Thoracic aorta (tissue), 2 donors: ENCODE data around the gene MED14. TPM values are rescaled to one million over a fixed set of nuclear protein-coding genes. Genes with fewer than 3 reads are reported as not detected.

Experiments
- ATAC-seq: fragments of 150-250 bp; one replicate; pipeline ENCODE4 v1.8.0; 2017; ENCODE audit warnings: low read depth; ENCODE audit not compliant: insufficient number of reproducible peaks, low FRiP score
- DNase-seq: peaks from one replicate; pipeline ENCODE4 v3.0.0-alpha.2; 2020; ENCODE audit warnings: low spot score
- H3K27ac ChIP-seq, 2 donors: fragments of 200-600 bp; sonication (generic); 1 replicate in 1 of 2; 2 replicates in 1 of 2; pipeline ENCODE4 v1.5.1; 2016; ENCODE audit warnings: mild to moderate bottlenecking in 2 of 2, moderate library complexity in 2 of 2
- H3K27me3 ChIP-seq: fragments of 200-600 bp; sonication (generic); replicated peaks from 2 replicates; pipeline ENCODE4 v1.6.0; 2016; ENCODE audit warnings: mild to moderate bottlenecking; ENCODE audit not compliant: insufficient read depth
- H3K36me3 ChIP-seq: fragments of 200-600 bp; sonication (generic); one replicate; pipeline ENCODE4 v1.5.1; 2016
- H3K4me1 ChIP-seq, 2 donors: fragments of 200-600 bp; sonication (generic); 1 replicate in 1 of 2; 2 replicates in 1 of 2; pipeline versions ENCODE4 v1.5.1 to v1.6.0; 2016; ENCODE audit warnings: low read depth in 2 of 2, mild to moderate bottlenecking in 1 of 2; ENCODE audit not compliant: control insufficient read depth in 1 of 2
- H3K4me3 ChIP-seq: fragments of 200-600 bp; sonication (generic); 2 replicates; pipeline ENCODE4 v1.5.1; 2016; ENCODE audit warnings: mild to moderate bottlenecking
- H3K9me3 ChIP-seq: fragments of 200-600 bp; sonication (generic); 2 replicates; pipeline ENCODE4 v1.5.1; 2016
- total RNA-seq, 2 donors: library from RNA; depleted of rRNA; stranded (reverse); fragments of >200 nt; gene quantifications; one replicate each; pipeline versions ENCODE4 v1.1.0 to v1.2.3, GENCODE V29; 2016
- TF ChIP-seq, protein P1 (sequence below): fragments of 200-600 bp; sonication (generic); IDR thresholded peaks from one replicate; pipeline ENCODE4 v1.5.1; 2019; ENCODE audit warnings: antibody characterized with exemption

Gene MED14
- total RNA-seq, 2 donors from 2014 or later, result 25.7 to 94.1 TPM

DNA sequence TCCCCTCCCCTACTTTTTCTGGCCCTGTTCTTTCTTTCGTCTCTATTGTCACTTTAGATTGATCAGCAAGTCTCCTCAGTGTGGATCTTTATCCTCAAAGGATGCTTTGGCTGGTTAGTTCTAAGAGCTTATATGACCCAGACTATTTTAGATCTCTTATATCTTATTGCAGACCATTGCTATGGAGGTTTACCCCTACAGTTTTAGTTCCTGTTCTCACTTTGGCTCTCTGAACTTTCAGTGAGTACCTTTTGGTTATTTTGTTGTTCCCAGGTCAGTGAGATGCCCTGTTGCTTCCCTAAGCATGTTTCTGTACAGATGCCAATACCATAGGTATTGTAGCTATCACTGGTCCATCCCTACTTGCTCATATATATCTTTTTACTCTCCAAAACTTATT, 24.0 kb upstream of the MED14 start:
- Histone ChIP-seq H3K27ac (no peak overlapping the region), H3K4me1 (peaks cover 6 to 18% of the 10 kb centered on the region in 2 donors), H3K4me3 (no peak overlapping the region), H3K27me3 (no peaks in the 10 kb centered on the region), H3K9me3 (no peaks in the 10 kb centered on the region), H3K36me3 (no peaks in the 10 kb centered on the region)
- no peak for DNase-seq
- TF ChIP-seq, protein P1, sequence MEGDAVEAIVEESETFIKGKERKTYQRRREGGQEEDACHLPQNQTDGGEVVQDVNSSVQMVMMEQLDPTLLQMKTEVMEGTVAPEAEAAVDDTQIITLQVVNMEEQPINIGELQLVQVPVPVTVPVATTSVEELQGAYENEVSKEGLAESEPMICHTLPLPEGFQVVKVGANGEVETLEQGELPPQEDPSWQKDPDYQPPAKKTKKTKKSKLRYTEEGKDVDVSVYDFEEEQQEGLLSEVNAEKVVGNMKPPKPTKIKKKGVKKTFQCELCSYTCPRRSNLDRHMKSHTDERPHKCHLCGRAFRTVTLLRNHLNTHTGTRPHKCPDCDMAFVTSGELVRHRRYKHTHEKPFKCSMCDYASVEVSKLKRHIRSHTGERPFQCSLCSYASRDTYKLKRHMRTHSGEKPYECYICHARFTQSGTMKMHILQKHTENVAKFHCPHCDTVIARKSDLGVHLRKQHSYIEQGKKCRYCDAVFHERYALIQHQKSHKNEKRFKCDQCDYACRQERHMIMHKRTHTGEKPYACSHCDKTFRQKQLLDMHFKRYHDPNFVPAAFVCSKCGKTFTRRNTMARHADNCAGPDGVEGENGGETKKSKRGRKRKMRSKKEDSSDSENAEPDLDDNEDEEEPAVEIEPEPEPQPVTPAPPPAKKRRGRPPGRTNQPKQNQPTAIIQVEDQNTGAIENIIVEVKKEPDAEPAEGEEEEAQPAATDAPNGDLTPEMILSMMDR, result no peak
- ATAC-seq, result no peak

GRCh38 chrX:40757058-40757457, 21.7 kb upstream of the MED14 start:
- Histone ChIP-seq H3K27ac (no peak overlapping the region), H3K4me1 (peaks cover 6 to 18% of the 10 kb centered on the region in 2 donors), H3K36me3 (no peaks in the 10 kb centered on the region)

DNA sequence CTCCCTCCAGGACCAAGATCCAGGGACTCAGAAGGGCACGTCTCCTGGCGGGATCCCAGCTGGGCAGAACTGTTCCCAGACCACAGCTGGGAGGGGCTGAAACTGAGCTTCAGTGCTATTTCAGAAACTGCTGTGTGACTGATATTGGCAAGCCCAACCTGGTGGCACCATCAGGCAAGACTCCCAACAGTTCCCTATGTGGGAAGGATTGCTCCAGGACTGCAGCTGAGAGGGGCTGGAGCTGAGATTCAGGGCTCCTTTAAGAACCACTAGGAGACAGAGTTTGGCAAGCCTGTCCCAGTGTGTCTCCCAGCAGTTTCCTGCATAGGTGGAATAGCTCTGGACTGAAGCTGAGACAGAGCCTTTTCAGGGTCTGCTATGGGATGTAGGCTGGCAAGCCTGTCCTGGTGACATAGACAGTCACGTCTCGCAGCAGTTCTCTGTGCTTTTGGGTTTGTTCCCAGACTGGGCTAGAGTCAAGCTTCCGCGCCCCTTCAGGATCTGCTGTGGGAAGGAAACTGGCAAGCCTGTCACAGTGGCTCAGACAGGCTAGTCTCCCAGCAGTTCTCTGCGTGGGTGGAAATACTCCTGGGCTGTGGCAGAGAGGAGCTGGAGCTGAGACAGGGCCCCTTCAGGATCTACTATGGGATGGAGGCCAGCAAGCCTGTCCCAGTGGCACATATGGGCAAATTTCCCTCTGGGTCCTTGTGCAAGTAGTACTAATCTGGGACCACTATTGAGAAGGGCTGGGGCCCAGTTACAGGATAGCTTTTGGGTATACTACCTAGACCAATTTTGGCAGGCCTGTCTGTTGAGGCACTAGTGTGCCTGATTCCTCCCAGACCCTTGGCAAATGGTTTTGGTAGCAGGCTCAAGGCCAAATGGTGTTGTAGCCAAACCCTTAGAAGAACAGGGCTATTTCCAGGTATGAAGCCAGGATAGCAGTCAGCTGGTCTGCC, 20.2 kb upstream of the MED14 start:
- H3K9me3 ChIP-seq, result no peaks in the 10 kb centered on the region
- peak; percentile 34 for DNase-seq
- H3K27ac ChIP-seq, result peak overlapping the region; percentile 77 to 91
- H3K36me3 ChIP-seq, result no peaks in the 10 kb centered on the region
- TF ChIP-seq, protein P1, result no peak
- peaks cover 6 to 18% of the 10 kb centered on the region in 2 donors for H3K4me1 ChIP-seq
- H3K4me3 ChIP-seq, result peak overlapping the region; percentile 27
- no peaks in the 10 kb centered on the region for H3K27me3 ChIP-seq
- ATAC-seq, result peak; percentile 73

More at GRCh38 chrX:40757058-40757457, 21.7 kb upstream of the MED14 start:
- DNase-seq (no peak), ATAC-seq (no peak)
- TF ChIP-seq, protein P1, result no peak
- Histone ChIP-seq H3K4me3 (no peak overlapping the region), H3K27me3 (no peaks in the 10 kb centered on the region), H3K9me3 (no peaks in the 10 kb centered on the region)

- DNase-seq (no peak), ATAC-seq (no peak)
- no peaks in the 10 kb centered on the region for H3K36me3 ChIP-seq
- H3K27me3 ChIP-seq, result no peaks in the 10 kb centered on the region
- H3K4me1 ChIP-seq, result peaks cover 0 to 10% of the 10 kb centered on the region in 2 donors
- H3K4me3 ChIP-seq, result peak overlapping the region; percentile 47
- H3K9me3 ChIP-seq, result no peaks in the 10 kb centered on the region
- peak overlapping the region; percentile 47 to 50 for H3K27ac ChIP-seq
- TF ChIP-seq, protein P1, result no peak
These were observed 14.5 kb upstream of the MED14 start for GRCh38 chrX:40749681-40750494.

DNA sequence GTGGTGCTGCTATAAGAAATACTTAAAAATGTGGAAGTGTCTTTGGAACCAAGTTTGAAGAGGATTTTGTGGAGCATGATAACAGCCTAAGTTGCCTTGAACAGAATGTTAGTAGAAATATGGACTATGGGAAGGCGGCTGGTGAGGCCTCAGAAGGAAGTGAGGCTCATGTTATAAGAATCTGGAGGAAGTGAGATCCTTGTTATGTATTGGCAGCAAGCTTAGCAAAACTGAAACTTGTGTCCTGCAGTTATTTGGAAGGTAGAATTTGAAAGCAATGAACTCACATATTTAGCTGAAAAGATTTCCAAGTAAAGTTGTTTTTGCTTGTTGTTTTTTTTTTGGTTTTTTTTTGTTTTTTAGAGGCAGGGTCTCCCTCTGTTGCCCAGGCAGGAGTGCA, 13.6 kb upstream of the MED14 start:
- TF ChIP-seq, protein P1, result no peak
- ATAC-seq (no peak), DNase-seq (no peak)
- peak overlapping the region in 1 of 2 donors; percentile 50 for H3K27ac ChIP-seq
- H3K4me3 ChIP-seq, result no peak overlapping the region
- no peaks in the 10 kb centered on the region for H3K36me3 ChIP-seq
- no peaks in the 10 kb centered on the region for H3K9me3 ChIP-seq
- H3K27me3 ChIP-seq, result no peaks in the 10 kb centered on the region
- peaks cover 0 to 10% of the 10 kb centered on the region in 2 donors for H3K4me1 ChIP-seq
